Measurements from ENCODE around the gene NUDC.
"Not testable (repeated sequence)": the region's sequence is repeated elsewhere in the genome, so short reads cannot be mapped to it uniquely, and the experiment has no call there.

NUDC gene

GRCh38 chr1:26953374-26953773 is 31.8 kb downstream of the NUDC start:
- no peak for DNase-seq

DNA sequence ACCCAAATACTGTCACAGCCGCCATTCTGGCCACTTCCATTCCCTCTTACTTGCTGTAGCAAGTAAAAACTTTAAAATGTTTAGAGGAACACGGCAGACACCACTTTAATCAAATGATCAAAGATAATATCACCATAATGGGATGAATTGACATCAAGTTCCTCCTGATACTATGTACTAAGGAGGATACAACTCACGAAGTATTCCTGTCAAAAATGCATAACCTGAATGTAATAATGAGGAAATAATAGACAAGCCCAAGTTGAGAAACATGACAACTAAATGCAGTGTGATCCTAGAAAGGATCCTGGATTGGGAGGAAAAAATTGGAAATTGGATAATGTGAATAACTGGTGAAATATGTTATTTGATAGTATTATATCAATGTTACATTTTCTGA is 34.8 kb downstream of the NUDC start:
- DNase-seq: no peak

GRCh38 chr1:26957306-26957705 is 35.8 kb downstream of the NUDC start:
- DNase-seq: no peak

GRCh38 chr1:26959270-26959669 is 37.7 kb downstream of the NUDC start:
- no peak for DNase-seq

DNA sequence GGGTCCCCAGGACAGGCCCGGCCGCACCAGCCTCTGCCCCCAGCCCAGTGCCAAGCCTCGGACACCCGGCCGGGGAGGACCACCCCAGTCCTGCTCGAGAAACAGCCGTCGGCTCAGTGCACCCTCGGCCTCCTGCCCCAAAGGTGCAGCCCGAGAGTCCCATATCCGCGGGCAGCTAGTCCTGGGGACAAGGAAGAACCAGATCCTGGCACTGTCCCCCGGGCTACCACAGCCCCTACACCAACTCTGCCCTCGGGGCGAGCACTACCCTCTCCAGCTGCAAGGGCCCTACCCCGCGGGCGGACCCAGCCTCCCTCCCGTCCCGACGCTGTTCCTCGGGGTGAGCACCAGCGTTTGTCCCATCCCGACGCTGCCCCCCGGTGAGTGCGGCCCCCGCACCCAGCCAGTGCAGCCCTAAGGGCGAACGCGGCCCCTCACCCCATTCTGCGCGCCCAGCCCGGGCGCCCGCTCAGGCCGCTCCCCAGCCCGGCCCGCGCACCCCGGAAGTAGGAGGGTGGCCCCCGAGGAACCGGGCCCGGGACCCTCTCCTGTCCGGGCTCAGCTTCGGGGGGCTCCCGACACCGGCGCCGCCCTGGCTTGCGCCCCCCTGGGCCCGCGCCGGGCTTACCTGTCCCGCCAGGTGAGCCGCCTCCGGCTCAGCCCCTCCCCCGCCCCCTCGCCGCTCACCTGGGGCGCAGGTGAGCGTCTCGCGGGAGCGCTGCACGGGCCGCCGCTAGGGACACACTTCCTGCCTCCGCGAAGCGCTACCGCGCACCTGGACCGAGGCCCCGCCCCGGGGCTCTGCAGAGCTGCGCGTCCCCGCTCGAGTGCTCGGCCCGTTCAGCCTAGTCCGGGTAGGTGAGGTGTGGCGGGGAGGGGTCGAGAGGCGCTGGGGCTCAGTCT is 38.4 kb downstream of the NUDC start, which contains the start of gene KDF1:
KDF1 (minus strand) TSS at position 747 of the 903 bp plus-strand sequence. CDS start 8,088 bp downstream, outside the sequence.
- peak; percentile 37 to 39 for DNase-seq

DNA sequence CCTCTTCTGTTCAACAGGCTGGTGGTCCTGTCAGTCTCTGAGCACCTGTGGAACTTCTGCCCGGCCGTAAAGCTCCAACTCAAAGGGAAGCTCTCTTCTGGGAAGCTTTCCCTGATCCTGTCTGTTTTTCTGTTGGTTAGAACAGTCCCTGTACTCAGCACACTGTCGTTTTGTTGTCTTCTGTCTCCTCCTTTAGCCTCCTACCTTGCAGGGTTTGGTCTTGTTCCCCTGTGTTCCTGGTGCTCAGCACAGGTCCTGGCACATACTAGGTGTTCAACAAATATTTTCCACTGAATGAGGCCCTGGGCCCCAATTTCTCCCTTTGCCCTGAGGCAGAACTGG is 39.1 kb downstream of the NUDC start:
- DNase-seq: no peak

GRCh38 chr1:26961826-26962225 is 40.3 kb downstream of the NUDC start:
- DNase-seq: no peak

- no peak for DNase-seq
Measured at GRCh38 chr1:26965213-26965612, 43.7 kb downstream of the NUDC start.

DNA sequence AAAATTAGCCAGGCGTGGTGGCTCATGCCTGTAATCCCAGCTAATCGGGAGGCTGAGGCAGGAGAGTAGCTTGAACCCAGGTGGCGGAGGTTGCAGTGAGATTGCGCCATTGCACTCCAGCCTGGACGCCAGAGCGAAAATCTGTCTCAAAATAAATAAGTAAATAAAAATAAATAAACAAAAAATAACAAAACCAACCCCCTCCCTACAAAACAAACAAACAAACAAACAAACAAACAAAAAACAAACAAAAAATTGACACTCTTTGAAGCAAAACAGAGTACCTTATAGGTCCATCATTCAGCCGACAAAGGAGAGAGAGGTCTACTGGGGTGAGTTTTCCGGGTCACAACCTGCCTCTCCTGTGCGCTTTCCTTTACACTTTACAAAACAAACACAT is 44.1 kb downstream of the NUDC start:
- DNase-seq: no peak

DNA sequence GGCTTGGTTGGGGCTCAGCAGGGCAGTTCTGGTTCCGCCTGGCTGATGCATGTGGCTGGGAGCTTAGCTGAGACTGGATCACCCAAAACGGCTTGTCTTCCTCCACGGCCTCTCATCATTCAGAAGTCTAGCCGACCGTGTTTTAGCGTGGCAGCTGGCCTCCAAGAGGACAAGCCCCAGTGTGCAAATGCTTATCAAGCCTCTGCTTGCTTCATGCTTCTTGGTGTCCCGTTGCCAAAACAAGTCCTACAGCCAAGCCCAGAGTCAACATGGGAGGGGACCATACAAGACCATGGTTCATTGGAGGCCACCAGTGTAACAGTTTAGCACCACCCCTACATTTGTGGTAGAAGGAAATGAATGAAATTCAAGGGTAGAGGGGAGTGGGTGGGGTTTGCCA is 49.3 kb downstream of the NUDC start:
- no peak for DNase-seq

DNA sequence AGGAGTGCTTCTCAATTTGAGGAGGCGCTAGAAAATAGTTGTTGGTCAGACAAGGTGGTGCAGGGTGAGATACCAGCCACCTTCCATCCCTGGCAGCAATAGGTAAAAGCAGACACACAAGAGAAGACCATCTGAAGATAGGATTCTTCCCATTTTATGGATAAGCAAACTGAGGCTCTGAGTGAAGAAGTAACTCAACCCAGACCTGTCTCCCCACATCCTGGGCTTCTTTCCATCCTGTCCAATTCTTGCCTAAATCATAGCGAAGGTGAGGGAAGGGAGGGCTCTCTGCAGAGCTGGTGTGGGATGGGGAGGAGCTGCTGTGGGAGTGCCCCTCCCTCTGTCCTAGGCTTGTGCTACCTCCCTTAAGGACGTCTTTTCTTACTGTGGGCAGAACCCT is 50.0 kb downstream of the NUDC start:
- no peak for DNase-seq

GRCh38 chr1:26972390-26972789 is 50.8 kb downstream of the NUDC start:
- no peak for DNase-seq

DNA sequence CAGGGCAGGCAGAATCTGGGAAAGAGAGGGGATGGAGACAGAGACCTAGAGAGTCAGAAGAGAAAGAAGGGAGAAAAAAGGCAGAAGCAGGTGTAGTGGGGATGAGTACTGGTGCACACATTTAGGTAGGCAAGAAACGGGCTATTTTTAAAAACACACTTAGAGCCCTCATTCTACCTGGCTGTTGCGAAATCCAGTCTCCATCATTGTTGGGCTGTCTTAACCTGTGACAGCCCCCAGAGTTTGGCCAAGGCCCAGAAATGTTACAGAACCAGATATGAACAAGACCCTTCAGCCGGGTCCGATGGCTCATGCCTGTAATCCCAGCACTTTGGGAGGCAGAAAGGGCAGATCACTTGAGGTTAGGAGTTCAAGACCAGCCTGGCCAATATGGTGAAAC is 51.3 kb downstream of the NUDC start:
- no peak for DNase-seq

- DNase-seq: no peak
Measured at GRCh38 chr1:26976621-26977510, 55.3 kb downstream of the NUDC start.

GRCh38 chr1:26978901-26979300 is 57.4 kb downstream of the NUDC start:
- no peak for DNase-seq

GRCh38 chr1:26981146-26981846 is 59.8 kb downstream of the NUDC start:
- no peak for DNase-seq

- no peak for DNase-seq
Measured at GRCh38 chr1:26983863-26984262, 62.3 kb downstream of the NUDC start.

- no peak for DNase-seq
Measured at GRCh38 chr1:26984291-26984690, 62.7 kb downstream of the NUDC start.

- no peak for DNase-seq
Measured at GRCh38 chr1:26986658-26987057, 65.1 kb downstream of the NUDC start.

DNA sequence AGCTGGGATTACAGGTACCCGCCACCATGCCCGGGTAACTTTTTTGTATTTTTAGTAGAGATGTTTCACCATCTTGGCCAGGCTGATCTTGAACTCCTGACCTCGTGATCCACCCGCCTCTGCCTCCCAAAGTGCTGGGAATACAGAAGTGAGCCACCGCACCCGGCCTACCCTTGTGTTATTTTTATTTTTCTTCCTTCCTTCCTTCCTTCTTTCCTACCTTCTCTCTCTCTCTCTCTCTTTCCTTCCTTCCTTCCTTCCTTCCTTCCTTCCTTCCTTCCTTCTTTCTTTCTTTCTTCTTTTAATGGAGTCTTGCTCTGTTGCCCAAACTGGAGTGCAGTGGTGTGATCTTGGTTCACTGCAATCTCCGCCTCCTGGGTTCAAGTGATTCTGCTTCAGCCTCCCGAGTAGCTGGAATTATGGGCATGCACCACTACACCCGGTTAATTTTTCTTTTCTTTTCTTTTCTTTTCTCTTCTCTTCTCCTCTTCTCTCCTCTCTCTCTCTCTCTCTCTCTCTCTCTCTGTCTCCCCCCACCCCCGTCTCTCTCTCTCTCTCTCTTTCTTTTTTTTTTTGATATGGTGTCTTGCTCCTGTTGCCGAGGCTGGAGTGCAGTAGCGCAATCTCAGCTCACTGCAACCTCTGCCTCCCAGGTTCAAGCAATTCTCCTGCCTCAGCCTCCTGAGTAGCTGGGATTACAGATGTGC is 68.0 kb downstream of the NUDC start:
- not testable (repeated sequence) for DNase-seq

GRCh38 chr1:26991310-26992116 is 70.0 kb downstream of the NUDC start:
- peak in 1 of 2 donors; percentile 12 for DNase-seq
